Endometrium (tissue), 2 donors: ENCODE measurements around the gene EFS.
"Not testable (repeated sequence)": the region's sequence is repeated elsewhere in the genome, so short reads cannot be mapped to it uniquely, and the experiment has no call there.

Experiments
- FAIRE-seq: peaks from 2 replicates; lab custom pipeline; 2012; peaks lifted over from hg19 to GRCh38; lab: Jason Lieb, UNC
- donor health status: control.
- donor health status: control.

Gene EFS

GRCh38 chr14:23365036-23365731, at the start of gene EFS:
Gene EFS (minus strand): TSS chr14:23365172. CDS start chr14:23365025, 147 bp downstream.
- no peak for FAIRE-seq

GRCh38 chr14:23414254-23414653, 49.3 kb upstream of the EFS start:
- FAIRE-seq: no peak

GRCh38 chr14:23413681-23414080, 48.7 kb upstream of the EFS start:
- no peak for FAIRE-seq

GRCh38 chr14:23411563-23412525, 46.9 kb upstream of the EFS start:
- no peak for FAIRE-seq

GRCh38 chr14:23409966-23410635, 45.1 kb upstream of the EFS start:
- FAIRE-seq: no peak

GRCh38 chr14:23409475-23409874, 44.5 kb upstream of the EFS start:
- FAIRE-seq: no peak

GRCh38 chr14:23408307-23408630, 43.3 kb upstream of the EFS start:
- FAIRE-seq: no peak

- no peak for FAIRE-seq
These were observed 42.7 kb upstream of the EFS start, which contains the start of gene MYH6 for GRCh38 chr14:23407516-23408306. Gene MYH6 (minus strand): TSS chr14:23408273. CDS start chr14:23407223, 1,050 bp downstream.

GRCh38 chr14:23406725-23407355, 41.9 kb upstream of the EFS start:
- no peak for FAIRE-seq

- no peak for FAIRE-seq
These were observed 41.3 kb upstream of the EFS start for GRCh38 chr14:23406244-23406643.

GRCh38 chr14:23405516-23406025, 40.6 kb upstream of the EFS start:
- no peak for FAIRE-seq

- no peak for FAIRE-seq
These were observed 40.1 kb upstream of the EFS start for GRCh38 chr14:23405096-23405495.

GRCh38 chr14:23404331-23404900, 39.4 kb upstream of the EFS start:
- no peak for FAIRE-seq

- FAIRE-seq: no peak
These were observed 38.9 kb upstream of the EFS start for GRCh38 chr14:23403908-23404307.

- no peak for FAIRE-seq
These were observed 38.1 kb upstream of the EFS start for GRCh38 chr14:23403139-23403438.

GRCh38 chr14:23402296-23403138, 37.5 kb upstream of the EFS start:
- no peak for FAIRE-seq

GRCh38 chr14:23401291-23401690, 36.3 kb upstream of the EFS start:
- FAIRE-seq: no peak

- not testable (repeated sequence) for FAIRE-seq
These were observed 35.7 kb upstream of the EFS start for GRCh38 chr14:23400496-23401149.

GRCh38 chr14:23399591-23399990, 34.6 kb upstream of the EFS start:
- FAIRE-seq: no peak

- FAIRE-seq: no peak
These were observed 34.2 kb upstream of the EFS start for GRCh38 chr14:23399136-23399535.
